GM18502 (cell line): ENCODE measurements around the gene RNF123.
A peak's percentile ranks its signal among the peaks of the same experiment; 100 is the strongest.

ENCODE experiments used
- ATAC-seq: cut with Tn5 transposase; IDR thresholded peaks from one replicate; pipeline ENCODE4 v1.9.1; 2021; ENCODE audit warnings: mild to moderate bottlenecking; ENCODE audit not compliant: unreplicated experiment, poor library complexity

The RNF123 gene

GRCh38 chr3:49717211-49717958, 28.0 kb downstream of the RNF123 start:
- no peak for ATAC-seq

DNA sequence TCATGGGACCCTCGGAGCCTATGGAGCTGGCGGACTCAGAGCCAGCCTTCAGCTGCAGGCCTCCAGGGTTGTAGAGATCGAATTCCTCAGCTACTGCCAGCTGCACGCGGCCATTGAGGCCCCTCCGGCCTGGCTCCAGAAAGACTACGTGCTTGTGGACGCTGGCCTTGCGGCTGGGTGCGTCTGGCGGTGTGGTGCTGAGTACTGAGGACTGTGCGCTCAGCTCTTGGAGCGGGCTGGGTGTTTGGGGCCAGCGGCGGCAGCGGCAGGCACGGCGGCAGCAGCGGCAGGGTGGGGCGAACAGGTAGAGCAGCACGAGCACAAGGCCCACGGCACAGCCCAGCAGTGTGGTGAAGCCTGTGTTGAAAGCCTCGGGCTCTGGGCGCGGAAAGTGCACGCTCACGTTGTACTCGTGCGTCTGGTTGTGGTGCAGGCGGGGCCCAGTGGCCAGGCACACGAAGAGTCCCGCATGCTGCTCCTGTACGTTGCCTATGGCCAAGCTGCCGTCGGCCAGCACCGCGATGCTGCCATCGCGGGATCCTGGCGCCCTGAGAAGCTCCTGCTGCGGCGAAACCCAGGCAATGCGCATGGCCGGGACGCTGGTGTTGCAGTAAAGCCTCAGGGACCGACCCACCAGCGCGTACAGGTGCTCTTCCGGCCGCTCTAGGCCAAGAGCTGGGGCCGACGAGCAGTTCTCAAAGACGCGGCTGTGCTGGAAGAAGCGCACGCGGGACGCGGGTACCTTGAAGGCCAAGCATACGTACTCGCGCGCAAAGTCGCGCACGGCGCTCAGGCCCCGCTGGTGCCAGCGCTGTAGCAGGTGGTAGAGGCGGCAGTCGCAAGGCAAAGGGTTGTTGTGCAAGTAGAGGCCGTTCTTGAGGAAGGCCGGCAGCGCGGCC, 28.9 kb downstream of the RNF123 start:
- ATAC-seq = no peak

DNA sequence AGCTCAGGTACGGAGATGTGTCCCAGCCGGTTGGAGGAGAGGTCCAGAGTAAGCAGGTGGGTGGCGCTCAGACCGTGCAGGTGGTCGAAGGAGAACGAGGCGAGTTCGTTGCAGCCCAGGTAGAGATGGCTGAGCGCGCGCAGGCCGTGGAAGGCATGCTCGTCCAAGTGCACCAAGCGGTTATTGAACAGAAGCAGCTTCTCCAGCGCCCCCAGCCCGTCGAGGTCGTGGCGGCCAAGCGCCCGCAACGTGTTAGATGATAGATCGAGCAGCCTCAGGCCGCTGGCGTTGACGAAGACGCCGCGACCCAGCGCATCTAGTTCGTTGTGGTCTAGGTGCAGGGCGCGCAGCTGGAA, 29.5 kb downstream of the RNF123 start:
- no peak for ATAC-seq

DNA sequence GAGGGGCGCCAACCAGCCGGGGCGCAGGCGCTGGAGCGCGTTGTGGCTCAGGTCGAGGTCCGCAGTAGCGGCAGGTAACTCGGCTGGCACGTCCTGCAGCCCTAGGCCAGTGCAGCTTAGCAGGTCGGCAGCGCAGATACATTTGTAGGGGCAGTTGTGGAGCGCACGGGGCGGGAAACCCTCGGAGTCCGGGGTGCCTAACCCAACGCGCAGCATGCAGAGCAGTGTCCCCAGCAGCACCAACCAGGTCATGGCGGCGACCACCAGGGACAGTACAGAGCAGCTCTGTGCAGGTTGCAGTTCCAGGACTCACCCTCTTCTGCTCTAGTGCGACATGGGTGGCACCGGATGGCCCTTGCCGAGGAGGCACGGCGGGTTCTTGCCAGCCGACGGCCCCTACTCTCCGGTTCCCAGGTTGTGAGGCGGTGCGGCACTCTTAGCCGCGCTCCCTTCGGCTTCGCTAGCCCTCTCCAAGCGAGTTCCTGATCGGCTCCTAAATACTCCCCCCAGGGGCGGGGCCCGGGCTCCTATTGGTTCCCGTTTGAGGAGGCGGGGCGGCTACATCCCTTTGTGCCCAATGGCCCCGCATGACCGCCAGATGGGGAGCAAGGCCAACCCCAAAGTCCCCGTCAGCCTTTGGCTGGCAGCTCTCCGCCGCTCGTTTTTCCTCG, 30.0 kb downstream of the RNF123 start, which contains the start of gene AMIGO3:
AMIGO3 (minus strand) TSS at position 471 of the 671 bp plus-strand sequence; CDS start at position 252, 219 bp downstream.
- ATAC-seq = peak; percentile 51

- no peak for ATAC-seq
Measured at GRCh38 chr3:49720855-49721595, 31.7 kb downstream of the RNF123 start.

DNA sequence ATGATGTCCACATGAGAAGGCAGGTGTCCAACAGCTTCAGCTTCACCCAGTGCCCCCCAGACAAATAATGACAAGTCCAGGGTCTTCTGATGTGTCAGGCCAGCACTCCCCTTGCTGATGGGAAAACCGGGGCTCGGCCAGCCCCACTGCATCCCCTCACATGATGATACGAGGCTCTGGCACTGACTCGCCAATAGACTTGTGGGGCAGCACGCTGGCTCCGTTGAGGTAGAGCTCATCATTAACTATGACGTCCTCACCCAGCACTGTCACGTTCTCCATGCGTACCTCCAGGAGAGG, 32.2 kb downstream of the RNF123 start:
- no peak for ATAC-seq

- no peak for ATAC-seq
Measured at GRCh38 chr3:49721896-49722781, 32.8 kb downstream of the RNF123 start.

DNA sequence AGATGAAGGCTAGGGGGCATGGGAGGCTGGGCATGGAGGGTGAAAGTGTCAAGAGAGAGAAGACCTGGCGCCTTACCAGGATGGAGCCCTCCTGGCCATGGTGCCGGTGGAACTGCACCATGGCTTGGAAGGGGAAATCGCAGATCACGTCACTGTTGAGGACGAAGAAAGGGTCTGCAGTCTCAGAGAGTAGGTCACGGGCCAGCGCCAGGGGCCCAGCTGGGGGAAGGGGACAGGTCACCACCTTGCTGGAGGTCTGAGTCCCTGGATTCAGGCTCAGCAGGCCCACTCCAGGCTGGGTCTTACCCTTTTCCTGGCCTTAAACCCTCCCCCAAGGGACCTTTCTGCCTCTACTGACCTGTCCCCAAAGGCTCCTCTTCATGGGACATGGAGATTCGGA, 33.5 kb downstream of the RNF123 start:
- ATAC-seq = no peak

DNA sequence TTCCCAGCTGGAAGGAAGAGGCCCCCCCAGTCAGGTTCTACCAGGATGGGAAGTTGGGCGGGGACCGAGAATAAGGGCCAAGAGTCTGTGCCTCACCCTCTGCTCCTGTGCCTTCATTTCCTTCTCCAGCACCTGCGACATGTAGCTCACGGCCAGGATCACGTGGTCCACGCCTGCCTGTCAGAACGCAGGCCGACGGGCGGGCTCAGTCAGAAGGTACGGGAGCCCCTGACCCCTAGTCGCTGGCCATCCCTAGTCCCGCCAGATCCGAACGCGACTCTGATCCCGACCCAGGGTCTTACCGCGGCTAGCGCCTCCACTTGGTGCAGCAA, 33.9 kb downstream of the RNF123 start:
- ATAC-seq = no peak

- ATAC-seq = peak; percentile 80
Measured at GRCh38 chr3:49723628-49724551, 34.5 kb downstream of the RNF123 start, which contains the start of gene GMPPB. GMPPB (minus strand) TSS chr3:49723951; CDS start chr3:49723726, 225 bp downstream.

DNA sequence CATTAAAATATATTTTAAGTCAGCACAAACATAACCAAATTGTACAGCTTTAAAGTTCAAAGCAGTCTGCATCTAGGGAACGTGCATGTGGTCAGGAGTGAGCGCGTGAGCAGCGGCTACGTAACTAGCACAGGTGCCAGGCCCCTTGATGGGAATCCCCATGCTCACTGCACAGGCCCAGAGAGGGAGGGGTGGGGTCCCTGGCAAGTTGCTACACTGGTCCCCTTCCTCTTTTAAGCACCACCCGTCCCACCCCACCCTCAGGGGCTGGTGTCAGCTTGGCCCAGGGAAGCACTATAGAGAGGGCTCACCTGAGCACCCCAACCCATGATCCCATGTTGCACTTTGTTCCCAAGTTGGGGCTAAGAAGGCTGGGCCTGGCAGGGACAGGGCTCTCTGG, 35.2 kb downstream of the RNF123 start:
- ATAC-seq = no peak

DNA sequence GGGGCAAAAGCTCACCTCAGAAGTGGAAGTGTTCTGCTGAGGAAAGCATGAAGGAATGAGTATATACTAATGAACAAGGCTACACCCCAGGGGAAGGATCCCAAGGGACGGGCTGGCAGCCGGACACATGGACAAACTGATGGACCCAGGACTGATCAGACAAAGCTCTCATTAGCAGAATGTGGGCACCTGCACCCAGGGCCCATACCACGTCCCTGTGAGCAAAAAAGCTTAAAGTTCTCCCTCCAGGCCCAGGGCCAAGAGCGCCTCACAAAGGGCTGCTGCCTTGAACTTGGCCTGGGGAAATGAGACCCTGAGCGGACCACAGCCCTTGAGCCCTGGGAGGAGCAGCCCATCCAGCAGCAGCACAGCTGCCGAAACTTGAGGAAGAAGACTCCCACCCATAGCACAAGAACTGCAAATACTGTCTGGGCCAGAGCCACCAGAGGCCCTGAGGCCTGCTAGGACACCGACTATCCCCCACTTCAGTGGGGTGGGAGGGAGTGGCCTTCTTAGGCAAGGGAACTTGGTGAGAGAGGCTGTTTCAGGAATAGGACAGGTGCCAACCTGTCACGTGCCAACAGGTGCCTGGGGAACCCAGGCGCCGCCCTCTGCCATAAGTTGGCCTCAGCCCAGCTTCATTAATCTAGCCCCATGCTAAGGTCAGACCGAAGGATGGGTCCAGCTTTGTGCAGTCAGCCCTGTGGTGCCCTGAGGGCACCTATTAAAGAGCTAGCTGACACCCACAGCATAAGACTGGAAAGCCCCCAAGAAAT, 36.7 kb downstream of the RNF123 start:
- ATAC-seq = no peak

DNA sequence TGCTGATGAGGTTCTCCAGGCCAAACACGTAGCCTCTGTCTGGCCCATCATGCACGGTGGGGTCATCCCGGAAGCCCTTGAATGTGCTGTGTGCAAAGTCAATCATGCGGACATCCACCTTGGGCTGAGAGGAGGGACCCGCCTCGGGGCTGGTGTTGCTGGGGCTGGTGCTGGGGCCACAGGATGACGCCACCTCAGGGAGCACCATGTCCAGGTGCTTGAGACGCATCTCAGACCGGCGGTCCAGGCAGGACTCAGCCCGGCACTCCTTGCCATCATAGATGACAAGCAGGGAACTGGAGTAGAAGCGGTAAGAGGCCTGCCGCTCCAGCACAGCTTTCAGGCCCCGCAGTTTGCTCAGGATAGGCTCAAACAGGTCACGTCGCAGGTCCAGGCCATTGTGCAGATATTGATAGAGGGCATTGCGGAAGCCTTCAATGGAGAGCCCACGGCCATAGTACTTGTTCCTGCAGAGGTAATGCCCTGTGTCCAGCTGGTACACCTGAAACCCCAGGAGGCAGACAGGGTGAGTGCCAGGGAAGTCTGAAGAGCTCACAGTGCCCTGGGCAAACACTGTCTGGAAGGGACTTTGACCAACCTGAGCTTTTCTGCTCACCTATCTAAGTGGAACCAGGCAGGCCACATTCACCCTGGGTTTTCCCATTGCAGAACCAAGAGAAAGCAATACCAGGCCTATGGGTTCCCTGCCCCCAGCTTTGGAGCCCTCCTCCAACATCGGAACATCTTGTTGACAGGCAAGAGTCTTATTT, 38.0 kb downstream of the RNF123 start:
- ATAC-seq = no peak

DNA sequence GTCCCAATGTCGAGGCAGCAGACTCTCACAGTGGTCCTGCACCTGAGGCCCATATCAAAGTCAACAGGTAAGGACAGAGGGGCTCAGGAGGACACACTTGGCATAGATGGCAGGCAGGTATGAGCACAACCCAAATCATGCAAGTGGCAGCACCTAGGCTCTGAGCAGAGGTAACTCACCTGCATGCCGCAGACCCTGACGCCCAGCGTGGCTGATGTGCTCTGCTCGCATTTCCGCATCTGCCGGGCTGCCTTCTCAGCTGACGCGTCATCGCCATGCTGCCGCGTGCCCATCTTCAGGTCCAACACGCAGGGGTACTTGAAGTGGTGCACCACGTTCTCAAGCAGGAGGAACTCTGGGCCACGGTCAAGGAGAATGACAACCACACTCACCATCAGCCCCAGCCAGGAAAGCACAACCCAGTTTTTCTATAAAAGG, 38.6 kb downstream of the RNF123 start:
- no peak for ATAC-seq

DNA sequence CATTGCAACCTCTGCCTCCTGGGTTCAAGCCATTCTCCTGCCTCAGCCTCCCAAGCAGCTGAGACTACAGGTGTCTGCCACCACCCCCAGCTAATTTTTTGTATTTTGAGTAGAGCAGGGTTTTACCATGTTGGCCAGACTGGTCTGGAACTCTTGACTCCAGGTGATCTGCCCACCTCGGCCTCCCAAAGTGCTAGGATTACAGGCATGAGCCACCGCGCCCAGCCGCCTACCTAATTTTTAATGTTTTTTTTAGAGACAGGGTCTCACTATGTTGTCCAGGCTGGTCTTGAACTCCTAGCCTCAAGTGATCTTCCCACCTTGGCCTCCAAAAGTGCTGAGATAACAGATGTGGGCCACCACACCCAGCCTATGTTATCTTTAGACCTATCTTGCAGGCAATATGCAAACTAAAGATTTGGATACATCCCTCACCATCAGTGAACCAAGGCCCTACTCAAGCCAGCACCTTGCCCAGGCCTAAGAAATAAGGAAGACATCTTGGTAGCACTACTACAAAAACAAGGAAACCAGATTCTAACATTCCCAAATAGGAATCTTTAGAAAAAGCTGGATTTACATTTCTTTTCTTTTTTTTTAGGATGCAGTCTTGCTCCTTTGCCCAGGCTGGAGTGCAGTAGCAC, 40.7 kb downstream of the RNF123 start:
- ATAC-seq = no peak

DNA sequence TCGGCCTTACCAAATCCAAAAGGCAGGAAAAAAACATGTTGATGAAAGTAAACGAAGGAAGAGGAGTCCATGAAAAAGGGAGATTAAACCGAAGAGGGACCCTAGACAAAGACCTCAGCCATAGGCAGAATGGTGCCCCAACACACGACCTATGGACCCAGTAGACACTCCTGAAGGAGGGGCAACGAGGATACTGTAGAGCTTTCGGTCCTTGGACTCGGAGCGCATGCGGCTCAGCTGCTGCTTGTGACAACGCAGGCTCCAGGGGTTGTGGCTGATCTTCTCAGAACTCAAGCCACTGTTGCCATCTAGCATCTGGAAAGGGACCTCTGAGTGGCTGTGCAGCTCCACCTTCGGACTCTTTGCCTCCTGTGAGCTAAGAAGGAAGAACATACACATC, 43.2 kb downstream of the RNF123 start:
- ATAC-seq = no peak
